GM12878 (cell line): ENCODE data around the gene DNAH2. TPM values are rescaled to one million over a fixed set of nuclear protein-coding genes. Genes with fewer than 3 reads are reported as not detected.

Source experiments
- ATAC-seq: fragments of 200-7000 bp; cut with Tn5 transposase; 3 replicates; pipeline ENCODE4 v1.9.1; 2020; ENCODE audit warnings: mild to moderate bottlenecking, moderate library complexity
- BruUV-seq: library from RNA; stranded (reverse); fragments of 400-500 nt; replicated peaks from 2 replicates; lab custom pipeline; 2021; lab: Mats Ljungman, UMichigan
- CTCF ChIA-PET: fragments of 300-600 bp; sonication (Branson Sonifier 250); formaldehyde crosslinking; extraction: SDS; loops from one replicate; lab custom pipeline; 2021; ENCODE audit warnings: inconsistent platforms; lab: Yijun Ruan, JAX
- POLR2A ChIA-PET: fragments of 350-600 bp; formaldehyde crosslinking; extraction: SDS; loops from one replicate; lab custom pipeline; 2021; ENCODE audit warnings: inconsistent platforms; lab: Charles Lee
- RAD21 ChIA-PET: fragments of 300-600 bp; sonication (Branson Sonifier 250); formaldehyde crosslinking; loops from one replicate; lab custom pipeline; 2023; ENCODE audit warnings: antibody characterized with exemption; ENCODE audit not compliant: unreplicated experiment; lab: Charles Lee
- SMC1A ChIA-PET: fragments of 300-600 bp; sonication (Branson Sonifier 250); formaldehyde crosslinking; loops from one replicate; lab custom pipeline; 2023; ENCODE audit not compliant: unreplicated experiment, uncharacterized antibody; lab: Charles Lee
- DNase-seq: peaks from one replicate; pipeline ENCODE4 v3.0.0-alpha.2; 2011; ENCODE audit warnings: low read depth, low spot score
- FAIRE-seq: peaks from 3 replicates; lab custom pipeline; 2011; peaks lifted over from hg19 to GRCh38; lab: Jason Lieb, UNC
- H2AFZ ChIP-seq: 2 replicates; pipeline ENCODE4 v1.6.0; 2011; ENCODE audit warnings: low read depth, low read length, control low read depth; ENCODE audit not compliant: control insufficient read depth
- H3K27ac ChIP-seq: 2 replicates; pipeline ENCODE4 v1.5.1; 2011; ENCODE audit warnings: control low read depth; ENCODE audit not compliant: control insufficient read depth, insufficient read depth
- H3K27me3 ChIP-seq, 2 experiments: replicated peaks in 1 of 2; 2 replicates each; pipeline versions ENCODE4 v1.6.0 to v1.6.1; 2011; ENCODE audit warnings: low read length in 1 of 2; ENCODE audit not compliant: control insufficient read depth in 2 of 2, insufficient read depth in 2 of 2
- H3K36me3 ChIP-seq, 2 experiments: 2 replicates each; pipeline ENCODE4 v1.5.1; 2011; ENCODE audit warnings: low read length in 1 of 2; ENCODE audit not compliant: control insufficient read depth in 2 of 2, insufficient read depth in 2 of 2
- H3K4me1 ChIP-seq: 2 replicates; pipeline ENCODE4 v1.6.1; 2011; ENCODE audit warnings: mild to moderate bottlenecking, low read length, moderate library complexity, mixed read lengths; ENCODE audit not compliant: control insufficient read depth, insufficient read depth
- H3K4me2 ChIP-seq: 2 replicates; pipeline ENCODE4 v1.6.0; 2011; ENCODE audit warnings: control low read depth; ENCODE audit not compliant: control insufficient read depth, insufficient read depth
- H3K4me3 ChIP-seq: fragments of 200-600 bp; sonication (generic); 2 replicates; pipeline ENCODE4 v1.5.1; 2016
- H3K79me2 ChIP-seq: 2 replicates; pipeline ENCODE4 v1.6.0; 2011; ENCODE audit warnings: low read length; ENCODE audit not compliant: control insufficient read depth, insufficient read depth
- H3K9ac ChIP-seq: 2 replicates; pipeline ENCODE4 v1.8.0; 2011; ENCODE audit warnings: low read length, control low read depth, mixed read lengths; ENCODE audit not compliant: control insufficient read depth, insufficient read depth
- H3K9me3 ChIP-seq: replicated peaks from 3 replicates; pipeline ENCODE4 v1.5.1; 2011; ENCODE audit warnings: mild to moderate bottlenecking, low read length; ENCODE audit not compliant: control insufficient read depth, insufficient read depth
- H4K20me1 ChIP-seq: 2 replicates; pipeline ENCODE4 v1.6.0; 2011; ENCODE audit not compliant: control insufficient read depth, insufficient read depth
- CHD1 ChIP-seq: IDR thresholded peaks from 2 replicates; pipeline ENCODE4 v1.6.1; 2012; ENCODE audit warnings: low read depth, low read length, improper control_type of control experiment
- ETV6 ChIP-seq, 2 experiments: fragments of 450-650 bp in 1 of 2; IDR thresholded peaks in 1 of 2; conservative IDR thresholded peaks in 1 of 2; 2 replicates each; pipeline ENCODE4 v1.6.1; 2014; ENCODE audit warnings: antibody characterized with exemption in 1 of 2, borderline replicate concordance in 1 of 2, low read depth in 1 of 2, mild to moderate bottlenecking in 1 of 2, moderate library complexity in 1 of 2
- IKZF1 ChIP-seq: fragments of 450-650 bp; conservative IDR thresholded peaks from 2 replicates; pipeline ENCODE4 v1.6.1; 2017; ENCODE audit warnings: antibody characterized with exemption, mild to moderate bottlenecking
- IRF4 ChIP-seq: IDR thresholded peaks from 2 replicates; pipeline ENCODE4 v1.6.1; 2011; ENCODE audit warnings: low read depth, low read length
- STAT1 ChIP-seq: fragments of 450-650 bp; conservative IDR thresholded peaks from 2 replicates; pipeline ENCODE4 v1.6.1; 2014; ENCODE audit warnings: antibody characterized with exemption, mild to moderate bottlenecking
- TCF3 ChIP-seq: IDR thresholded peaks from 2 replicates; pipeline ENCODE4 v1.6.1; 2012; ENCODE audit warnings: low read depth, mild to moderate bottlenecking, low read length, borderline replicate concordance; ENCODE audit not compliant: insufficient read depth
- ZNF384 ChIP-seq: IDR thresholded peaks from 2 replicates; pipeline ENCODE4 v1.6.1; 2012; ENCODE audit warnings: low read depth, mild to moderate bottlenecking, low read length, improper control_type of control experiment, borderline replicate concordance
- WGBS: methylation state at CpG from one replicate; pipeline ENCODE4 v1.1.6; 2016; ENCODE audit warnings: low lambda C conversion rate; ENCODE audit not compliant: insufficient replicate concordance, insufficient coverage; ENCODE audit errors: missing lambda C conversion rate; 5-methylcytosine and 5-hydroxymethylcytosine counted together
- in situ Hi-C: fragments of 300-500 bp; cut with MboI; formaldehyde crosslinking; loops from 9 replicates; pipeline ENCODE4 v1.14.3; 2018; ENCODE audit warnings: mixed read lengths
- intact Hi-C: fragments of 100-400 bp; cut with micrococcal nuclease; formaldehyde crosslinking; loops from one replicate; pipeline ENCODE4 v1.14.2; 2022; ENCODE audit not compliant: unreplicated experiment
- polyA plus RNA-seq, 11 experiments: library from polyadenylated mRNA; depleted of rRNA in 4 of 11; unstranded in 6 of 11; stranded (reverse) in 5 of 11; fragments of >200 nt; fragmentation: Nextera tagmentation in 4 of 11; fragmentation: Illumina TruSeq in 1 of 11; extraction: Ambion mirVana in 4 of 11; extraction: Trizol in 1 of 11; gene quantifications; 1 replicate in 1 of 11; 2 replicates in 10 of 11; pipeline versions ENCODE4 v1.2.1 to v1.2.3, GENCODE V29; 2011 to 2016; ENCODE audit warnings: inconsistent platforms in 2 of 11, missing spikeins in 2 of 11, low read depth in 1 of 11
- total RNA-seq, 4 experiments: library from RNA; depleted of rRNA in 3 of 4; stranded (reverse); fragments of >200 nt in 3 of 4; fragmentation: Illumina TruSeq in 1 of 4; extraction: Trizol in 1 of 4; gene quantifications; 2 replicates each; pipeline versions ENCODE4 v1.2.1 to v1.2.3, GENCODE V29; 2013 to 2021

DNAH2 gene
- total and polyA plus RNA-seq, 10 of the 15 experiments (the other 5 are each of a cell fraction or from before 2014, with no cell fraction given) = not detected

- no peak overlapping the region for H3K9ac ChIP-seq
- H3K9me3 ChIP-seq = no peaks in the 10 kb centered on the region
- no peak for DNase-seq
- H3K27me3 ChIP-seq = peaks cover 6 to 9% of the 10 kb centered on the region in 2 experiments
- BruUV-seq = no TSS peak
- no peak for FAIRE-seq
- WGBS = 4% methylated on average over 9 of the region's 9 CpGs
- ChIA-PET SMC1A (no interaction called here), POLR2A (no interaction called here), RAD21 (no interaction called here), CTCF (interaction anchor here (1.0 to 1.1 kb wide), 2 partner anchors 26 to 329 kb away, joined by 3 read pairs; partner anchors contain the start of gene TP53)
- H3K4me1 ChIP-seq = peaks cover 5% of the 10 kb centered on the region
- TF ChIP-seq IRF4 (no peak), CHD1 (no peak), STAT1 (no peak), IKZF1 (no peak), ZNF384 (no peak), ETV6 (conservative IDR thresholded peaks at IDR 0.05 in 1 of 2, IDR thresholded peaks at IDR 0.05 in 1 of 2; ENCODE audit: borderline replicate concordance in 1 of 2, low read depth in 1 of 2) (no peak), TCF3 (no peak)
- intact Hi-C loops = no loop called here
- no peak overlapping the region for H3K27ac ChIP-seq
- H3K4me3 ChIP-seq = no peak overlapping the region
- H3K36me3 ChIP-seq = no peaks in the 10 kb centered on the region
- no peak for ATAC-seq
- no peak overlapping the region for H2AFZ ChIP-seq
- no peaks in the 10 kb centered on the region for H3K79me2 ChIP-seq
- in situ Hi-C loops = no loop called here
- H4K20me1 ChIP-seq = no peaks in the 10 kb centered on the region
- H3K4me2 ChIP-seq = no peak overlapping the region
These were observed 3.8 kb upstream of the DNAH2 start for GRCh38 chr17:7713782-7714181.
